SK-N-SH treated with all-trans-retinoic acid at 6 μM for 48 hours (cell line): ENCODE measurements around the gene INTS15.

Experiments
- ARNTL ChIP-seq: fragments of 450-650 bp; formaldehyde crosslinking; IDR thresholded peaks from 2 replicates; pipeline ENCODE4 v1.5.0; 2020; ENCODE audit warnings: low read depth, mild to moderate bottlenecking, moderate library complexity, borderline replicate concordance
- CSDC2 ChIP-seq: fragments of 250-450 bp; sonication (Bioruptor Pico); IDR thresholded peaks from 2 replicates; pipeline ENCODE4 v1.5.0; 2020; ENCODE audit warnings: mild to moderate bottlenecking, moderate library complexity
- ZFP3 ChIP-seq: fragments of 250-450 bp; sonication (Bioruptor Pico); IDR thresholded peaks from 2 replicates; pipeline ENCODE4 v1.5.0; 2020; ENCODE audit warnings: mild to moderate bottlenecking, moderate library complexity

GRCh38 chr7:6562106-6562505 lies 27.7 kb upstream of the INTS15 start:
- no peak for TF ChIP-seq CSDC2
- TF ChIP-seq ZFP3 (CRISPR knock-in tag), result no peak
- no peak for TF ChIP-seq ARNTL (CRISPR knock-in tag)
